NCI-H524 (cell line): Measurements from ENCODE around the gene SALL3.

Source experiments
- DNase-seq, 2 experiments: peaks; one replicate each; lab custom pipeline; 2025; lab: John Stamatoyannopoulos, UW

The SALL3 gene

GRCh38 chr18:78965917-78966792 is 13.5 kb upstream of the SALL3 start:
- no peak for DNase-seq

- DNase-seq, result no peak
Observed at GRCh38 chr18:78966793-78967106, 12.9 kb upstream of the SALL3 start.

DNA sequence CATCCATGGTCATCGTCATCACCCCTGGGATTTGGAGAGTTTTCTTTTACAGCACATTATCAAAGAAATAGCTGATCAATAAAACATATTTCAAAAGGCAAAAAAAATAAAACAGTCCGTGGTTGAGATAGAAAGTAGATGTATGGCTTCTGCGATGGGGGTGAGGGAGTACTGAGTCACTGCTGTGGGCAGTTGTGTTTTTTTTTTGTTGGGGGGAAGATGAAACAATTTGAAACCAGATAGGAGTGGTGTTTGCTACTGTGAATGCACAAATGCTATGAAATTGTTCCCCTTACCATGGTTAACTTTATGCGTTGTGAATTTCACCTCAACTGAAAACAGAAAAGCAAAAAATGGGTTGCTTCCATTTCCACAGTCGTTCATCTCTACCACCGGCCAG is 11.9 kb upstream of the SALL3 start:
- DNase-seq, result no peak

- no peak for DNase-seq
Observed at GRCh38 chr18:78969574-78970315, 9.9 kb upstream of the SALL3 start.

- DNase-seq, result no peak
Observed at GRCh38 chr18:78970774-78971333, 8.8 kb upstream of the SALL3 start.

GRCh38 chr18:78971511-78972245 is 7.9 kb upstream of the SALL3 start:
- no peak for DNase-seq

- no peak for DNase-seq
Observed at GRCh38 chr18:78972385-78972918, 7.2 kb upstream of the SALL3 start.

GRCh38 chr18:78972930-78973331 is 6.7 kb upstream of the SALL3 start:
- DNase-seq, result no peak

DNA sequence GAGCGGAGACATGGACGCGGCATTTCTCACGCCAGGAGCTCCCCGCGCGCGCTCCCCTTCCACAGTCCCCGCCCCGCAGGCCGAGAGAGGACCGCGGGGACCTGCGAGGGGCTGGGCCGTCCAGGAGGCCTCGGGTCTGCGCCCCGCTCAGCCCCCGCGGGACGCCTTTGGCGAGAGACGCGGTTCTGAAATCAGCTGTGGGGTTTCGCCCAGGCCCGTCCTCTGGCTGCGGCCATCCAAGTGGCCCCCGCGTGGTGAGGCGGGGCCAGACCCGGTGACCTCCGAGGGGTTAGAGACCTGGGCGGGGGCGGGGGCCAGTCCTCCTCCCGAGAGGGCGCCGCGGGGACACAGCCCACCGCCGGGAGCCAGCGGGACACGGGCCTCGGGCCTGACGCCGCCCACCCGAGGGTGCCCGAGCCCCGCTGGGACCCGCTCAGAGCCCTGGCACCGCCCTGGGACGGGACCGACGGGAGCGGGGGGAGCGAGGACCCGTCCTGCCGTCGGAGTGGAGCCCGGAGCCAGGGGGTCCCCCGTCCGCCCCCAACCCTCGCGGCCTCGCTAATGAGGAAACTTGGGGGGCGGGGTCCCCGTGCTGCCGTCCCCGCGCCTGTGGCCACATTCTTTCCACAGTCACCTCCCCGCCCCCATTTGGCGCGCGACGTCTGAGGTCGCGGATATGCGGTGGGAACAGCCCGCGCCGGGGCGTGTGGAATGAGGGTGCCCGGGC is 6.1 kb upstream of the SALL3 start:
- no peak for DNase-seq

GRCh38 chr18:78974115-78974761 is 5.4 kb upstream of the SALL3 start:
- DNase-seq, result no peak

DNA sequence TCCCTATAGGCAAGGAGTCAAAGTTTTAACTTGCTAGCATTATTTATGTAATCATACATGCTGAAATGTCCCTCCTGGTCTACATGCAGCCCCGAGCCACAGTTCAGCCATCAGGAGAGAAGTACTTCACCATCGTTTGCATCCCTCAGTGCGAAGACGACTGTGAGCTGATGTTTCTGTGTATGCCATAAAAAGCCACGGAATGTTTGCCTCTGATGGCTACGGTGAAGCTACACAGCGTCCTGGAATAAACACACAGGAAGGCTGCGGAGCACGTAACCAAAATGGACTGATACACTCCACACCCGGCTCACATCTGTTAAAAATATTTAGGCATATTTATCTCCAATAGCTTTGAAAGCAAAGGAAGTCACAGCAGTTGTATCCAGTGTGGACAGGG is 4.3 kb upstream of the SALL3 start:
- DNase-seq, result no peak

GRCh38 chr18:78975699-78976335 is 3.8 kb upstream of the SALL3 start:
- no peak for DNase-seq

- DNase-seq, result no peak
Observed at GRCh38 chr18:78976765-78977636, 2.6 kb upstream of the SALL3 start.

- DNase-seq, result no peak
Observed at GRCh38 chr18:78977637-78978348, 1.8 kb upstream of the SALL3 start.

- no peak for DNase-seq
Observed at GRCh38 chr18:78978349-78979055, 1.1 kb upstream of the SALL3 start.

- no peak for DNase-seq
Observed at GRCh38 chr18:78979056-78979729, 425 bp upstream of the SALL3 start.

DNA sequence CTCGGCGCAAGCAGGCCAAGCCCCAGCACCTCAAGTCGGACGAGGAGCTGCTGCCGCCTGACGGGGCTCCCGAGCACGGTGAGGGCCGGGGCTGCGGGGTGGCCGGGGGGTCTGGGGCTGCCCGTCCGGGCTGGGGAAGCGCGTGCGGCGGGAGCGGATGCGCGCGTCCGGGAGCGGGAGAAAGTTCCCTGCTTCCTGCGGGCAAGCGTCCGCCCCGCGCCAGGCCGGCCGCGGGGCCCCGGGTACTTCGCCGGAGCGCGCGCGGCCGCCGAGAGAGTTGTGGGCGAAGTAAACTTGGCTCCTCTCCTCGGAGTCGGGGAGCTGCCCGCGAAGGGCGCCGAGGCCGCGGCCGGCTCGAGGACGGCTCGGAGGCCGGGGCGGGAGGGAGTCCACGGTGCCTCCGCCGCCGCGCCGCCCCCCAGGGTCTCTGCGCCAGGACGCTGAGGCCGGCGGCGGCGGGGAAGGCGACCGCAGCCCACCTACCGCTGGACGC is 707 bp downstream of the SALL3 start:
- peak in 1 of 2 experiments; percentile 29 for DNase-seq
